MCF 10A (cell line): ENCODE measurements around the gene SAMM50. TPM values are rescaled to one million over a fixed set of nuclear protein-coding genes. Genes with fewer than 3 reads are reported as not detected.
A peak's percentile ranks its signal among the peaks of the same experiment; 100 is the strongest.

Experiments
- BruUV-seq: library from RNA; stranded (reverse); fragments of 400-500 nt; replicated peaks from 2 replicates; lab custom pipeline; 2021; lab: Mats Ljungman, UMichigan
- CTCF ChIA-PET: fragments of 300-600 bp; sonication (Branson Sonifier 250); formaldehyde crosslinking; extraction: SDS; loops from one replicate; lab custom pipeline; 2021; ENCODE audit warnings: antibody characterized with exemption, inconsistent platforms; lab: Yijun Ruan, JAX
- POLR2A ChIA-PET: fragments of 300-600, 350-650 bp; sonication (Branson Sonifier 250); formaldehyde crosslinking; extraction: SDS; loops from one replicate; lab custom pipeline; 2020; ENCODE audit warnings: antibody characterized with exemption, inconsistent platforms; lab: Yijun Ruan, JAX
- DNase-seq: peaks from one replicate; pipeline ENCODE4 v3.0.0-alpha.2; 2018; ENCODE audit not compliant: unreplicated experiment
- H3K27ac Mint-ChIP-seq: one replicate; pipeline ENCODE4 v1.8.0; 2022; ENCODE audit warnings: mild to moderate bottlenecking, low read depth, mixed read lengths; ENCODE audit not compliant: unreplicated experiment
- H3K27me3 Mint-ChIP-seq: one replicate; pipeline ENCODE4 v1.8.0; 2022; ENCODE audit warnings: mixed read lengths; ENCODE audit not compliant: insufficient read depth, unreplicated experiment
- H3K36me3 Mint-ChIP-seq: one replicate; pipeline ENCODE4 v1.8.0; 2022; ENCODE audit warnings: mild to moderate bottlenecking, moderate library complexity, mixed read lengths; ENCODE audit not compliant: insufficient read depth, unreplicated experiment
- H3K4me1 Mint-ChIP-seq: one replicate; pipeline ENCODE4 v1.8.0; 2022; ENCODE audit warnings: mixed read lengths; ENCODE audit not compliant: insufficient read depth, unreplicated experiment
- H3K4me3 Mint-ChIP-seq: one replicate; pipeline ENCODE4 v1.8.0; 2022; ENCODE audit warnings: mild to moderate bottlenecking, moderate library complexity, mixed read lengths; ENCODE audit not compliant: unreplicated experiment
- H3K9me3 Mint-ChIP-seq: one replicate; pipeline ENCODE4 v1.8.0; 2022; ENCODE audit warnings: mixed read lengths; ENCODE audit not compliant: unreplicated experiment
- CTCF ChIP-seq: fragments of 200-600 bp; IDR thresholded peaks from one replicate; pipeline ENCODE4 v1.8.0; 2022; ENCODE audit warnings: antibody characterized with exemption, mild to moderate bottlenecking; ENCODE audit not compliant: unreplicated experiment
- intact Hi-C: fragments of 100-400 bp; cut with micrococcal nuclease; formaldehyde crosslinking; loops from 2 replicates; pipeline ENCODE4 v1.14.1; 2022
- total RNA-seq: library from RNA; stranded (reverse); gene quantifications from 2 replicates; pipeline ENCODE4 v1.2.3, GENCODE V29; 2022

The SAMM50 gene
- total RNA-seq, 1 experiment from 2014 or later = 29.5 TPM

GRCh38 chr22:43951966-43952365 is 3.3 kb upstream of the SAMM50 start:
- CTCF ChIA-PET = interaction anchor here (1.3 to 1.5 kb wide), 2 partner anchors 19 to 133 kb away, joined by 3 to 5 read pairs; no protein-coding TSS in a partner anchor
- intact Hi-C loops = no loop called here
- Mint-ChIP-seq H3K36me3 (peaks cover 26% of the 10 kb centered on the region), H3K27ac (no peak overlapping the region), H3K4me1 (peaks cover 22% of the 10 kb centered on the region), H3K27me3 (no peaks in the 10 kb centered on the region), H3K4me3 (no peak overlapping the region), H3K9me3 (no peaks in the 10 kb centered on the region)
- POLR2A ChIA-PET = interaction anchor here (0.6 to 1.3 kb wide), 3 partner anchors 13 to 28 kb away, joined by 3 to 4 read pairs (median 4); partner anchors contain the start of gene PNPLA3
- BruUV-seq = no TSS peak
- no peak for TF ChIP-seq CTCF
- no peak for DNase-seq

GRCh38 chr22:43953988-43954785 is 1.1 kb upstream of the SAMM50 start:
- Mint-ChIP-seq H3K4me3 (peak overlapping the region; percentile 90), H3K4me1 (peaks cover 24% of the 10 kb centered on the region), H3K36me3 (peaks cover 13% of the 10 kb centered on the region), H3K9me3 (no peaks in the 10 kb centered on the region), H3K27ac (peak overlapping the region; percentile 92), H3K27me3 (no peaks in the 10 kb centered on the region)
- BruUV-seq = no TSS peak
- ChIA-PET CTCF (interaction anchor here (0.6 to 1.8 kb wide), 6 partner anchors 9 to 372 kb away, joined by 3 to 13 read pairs (median 4); no protein-coding TSS in a partner anchor), POLR2A (interaction anchor here (0.6 to 2.0 kb wide), 16 partner anchors 9 to 165 kb away, joined by 3 to 30 read pairs (median 5); partner anchors contain the start of genes EFCAB6 and PNPLA3)
- intact Hi-C loops = no loop called here
- TF ChIP-seq CTCF = no peak
- no peak for DNase-seq

- ChIA-PET CTCF (interaction anchor here (1.8 kb wide), 1 partner anchor 11 kb away, joined by 13 read pairs; no protein-coding TSS in a partner anchor), POLR2A (interaction anchor here (0.6 to 2.0 kb wide), 15 partner anchors 11 to 144 kb away, joined by 3 to 30 read pairs (median 5); partner anchors contain the start of gene EFCAB6)
- BruUV-seq = TSS peak; percentile 34
- H3K4me1 Mint-ChIP-seq = peaks cover 24% of the 10 kb centered on the region
- no peaks in the 10 kb centered on the region for H3K27me3 Mint-ChIP-seq
- H3K27ac Mint-ChIP-seq = peak overlapping the region; percentile 92
- no peaks in the 10 kb centered on the region for H3K9me3 Mint-ChIP-seq
- no peak for DNase-seq
- TF ChIP-seq CTCF = no peak
- peaks cover 11% of the 10 kb centered on the region for H3K36me3 Mint-ChIP-seq
- intact Hi-C loops = no loop called here
- peak overlapping the region; percentile 90 for H3K4me3 Mint-ChIP-seq
Observed at GRCh38 chr22:43955883-43956782, 891 bp downstream of the SAMM50 start.
